OCI-LY7 (cell line): ENCODE results near the gene OR1S1.

ENCODE experiments used
- EZH2phosphoT487 ChIP-seq: fragments of 200-600 bp; sonication (generic); IDR thresholded peaks from 2 replicates; pipeline ENCODE4 v1.6.1; 2018; ENCODE audit warnings: low read depth, borderline replicate concordance, mild to moderate bottlenecking, mixed run types, antibody characterized with exemption, low read length, moderate library complexity, mixed read lengths
- TF ChIP-seq, protein P1 (sequence below): fragments of 200-600 bp; sonication (generic); conservative IDR thresholded peaks from 2 replicates; pipeline ENCODE4 v1.5.1; 2014; ENCODE audit warnings: mild to moderate bottlenecking, antibody characterized with exemption, low read length, moderate library complexity, mixed read lengths

DNA sequence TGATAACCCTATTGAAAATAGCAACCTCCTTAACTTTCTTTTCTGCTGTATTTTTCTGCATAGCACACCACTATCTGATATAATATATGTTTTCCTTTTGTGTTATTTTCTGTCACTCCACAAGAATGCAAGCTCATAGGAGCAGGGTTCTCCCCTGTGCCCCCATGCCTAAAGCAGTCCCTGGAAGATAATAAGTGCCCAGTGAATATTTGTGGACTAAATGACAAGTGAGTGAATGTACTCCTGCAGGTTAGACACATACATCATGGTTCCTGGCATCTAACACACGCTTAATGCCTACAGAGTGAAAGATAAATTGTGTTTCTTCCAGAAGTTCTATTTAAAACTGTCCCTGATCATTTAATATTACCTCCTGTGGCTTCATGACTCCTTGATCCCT lies 47.5 kb upstream of the OR1S1 start:
- TF ChIP-seq, protein P1, sequence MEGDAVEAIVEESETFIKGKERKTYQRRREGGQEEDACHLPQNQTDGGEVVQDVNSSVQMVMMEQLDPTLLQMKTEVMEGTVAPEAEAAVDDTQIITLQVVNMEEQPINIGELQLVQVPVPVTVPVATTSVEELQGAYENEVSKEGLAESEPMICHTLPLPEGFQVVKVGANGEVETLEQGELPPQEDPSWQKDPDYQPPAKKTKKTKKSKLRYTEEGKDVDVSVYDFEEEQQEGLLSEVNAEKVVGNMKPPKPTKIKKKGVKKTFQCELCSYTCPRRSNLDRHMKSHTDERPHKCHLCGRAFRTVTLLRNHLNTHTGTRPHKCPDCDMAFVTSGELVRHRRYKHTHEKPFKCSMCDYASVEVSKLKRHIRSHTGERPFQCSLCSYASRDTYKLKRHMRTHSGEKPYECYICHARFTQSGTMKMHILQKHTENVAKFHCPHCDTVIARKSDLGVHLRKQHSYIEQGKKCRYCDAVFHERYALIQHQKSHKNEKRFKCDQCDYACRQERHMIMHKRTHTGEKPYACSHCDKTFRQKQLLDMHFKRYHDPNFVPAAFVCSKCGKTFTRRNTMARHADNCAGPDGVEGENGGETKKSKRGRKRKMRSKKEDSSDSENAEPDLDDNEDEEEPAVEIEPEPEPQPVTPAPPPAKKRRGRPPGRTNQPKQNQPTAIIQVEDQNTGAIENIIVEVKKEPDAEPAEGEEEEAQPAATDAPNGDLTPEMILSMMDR, result no peak
- TF ChIP-seq EZH2phosphoT487, result no peak
